Measurements from ENCODE around the gene CST2.
"Not testable (repeated sequence)": the region's sequence is repeated elsewhere in the genome, so short reads cannot be mapped to it uniquely, and the experiment has no call there.

Gene CST2, protein sequence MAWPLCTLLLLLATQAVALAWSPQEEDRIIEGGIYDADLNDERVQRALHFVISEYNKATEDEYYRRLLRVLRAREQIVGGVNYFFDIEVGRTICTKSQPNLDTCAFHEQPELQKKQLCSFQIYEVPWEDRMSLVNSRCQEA

DNA sequence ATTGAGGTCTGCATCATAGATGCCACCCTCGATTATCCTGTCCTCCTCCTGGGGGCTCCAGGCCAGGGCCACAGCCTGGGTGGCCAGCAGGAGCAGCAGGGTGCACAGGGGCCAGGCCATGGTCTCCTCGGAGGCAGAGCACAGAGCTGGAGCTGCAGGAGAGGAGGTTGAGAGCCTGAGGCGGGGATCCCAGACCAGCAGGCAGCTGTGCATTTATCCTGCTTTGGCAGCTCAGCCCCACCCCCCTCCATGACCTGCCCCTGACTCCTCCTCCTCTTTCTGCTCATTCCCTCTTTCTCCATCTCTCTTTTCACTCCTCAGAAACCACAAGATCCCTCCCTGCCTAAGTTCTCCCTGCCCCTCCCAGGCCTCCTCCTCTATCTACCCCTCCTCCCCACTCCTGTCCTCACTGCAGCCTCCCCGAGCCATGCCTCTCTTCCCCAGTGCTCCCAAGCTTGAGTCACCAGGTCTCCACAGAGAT lies at the start of gene CST2:
TSS of gene CST2 (minus strand) at position 189 of the 481 bp plus-strand sequence. CDS start at position 120, 69 bp downstream.
- DNase-seq (ENCODE audit: low read depth in 2 of 3, low spot score in 2 of 3) = no peak

DNA sequence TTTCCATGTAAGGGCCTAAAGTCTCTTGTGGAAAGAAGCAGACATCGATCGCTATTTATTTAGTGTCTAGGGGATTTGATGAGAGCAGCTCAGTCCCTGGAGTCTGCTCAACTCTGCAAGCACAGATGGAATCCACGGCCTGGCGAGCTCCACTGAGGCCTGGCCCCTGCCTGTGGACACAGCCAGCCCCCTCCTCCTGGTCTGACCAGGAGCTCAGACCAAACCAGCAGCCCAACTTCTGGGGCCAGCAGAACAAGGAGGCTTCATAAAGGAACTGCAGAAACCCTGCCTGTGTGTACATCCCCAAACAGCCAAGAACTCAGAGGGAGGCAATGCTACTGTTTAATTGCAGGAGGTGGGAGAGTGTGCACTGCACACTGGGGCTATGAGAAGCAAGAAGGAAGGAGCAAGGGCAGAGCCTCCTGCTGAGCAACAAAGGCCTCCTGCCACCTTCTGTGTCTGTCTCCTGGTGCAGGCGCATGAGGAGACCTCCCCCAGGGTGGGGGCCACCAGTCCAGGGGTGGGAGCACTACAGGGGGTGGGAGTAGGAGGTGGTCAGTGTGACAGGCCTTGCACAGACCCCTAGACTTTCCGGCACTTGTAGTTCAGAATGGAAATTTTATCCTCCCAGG lies 49.2 kb upstream of the CST2 start:
- no peak for DNase-seq (ENCODE audit: low read depth in 2 of 3, low spot score in 2 of 3)

DNA sequence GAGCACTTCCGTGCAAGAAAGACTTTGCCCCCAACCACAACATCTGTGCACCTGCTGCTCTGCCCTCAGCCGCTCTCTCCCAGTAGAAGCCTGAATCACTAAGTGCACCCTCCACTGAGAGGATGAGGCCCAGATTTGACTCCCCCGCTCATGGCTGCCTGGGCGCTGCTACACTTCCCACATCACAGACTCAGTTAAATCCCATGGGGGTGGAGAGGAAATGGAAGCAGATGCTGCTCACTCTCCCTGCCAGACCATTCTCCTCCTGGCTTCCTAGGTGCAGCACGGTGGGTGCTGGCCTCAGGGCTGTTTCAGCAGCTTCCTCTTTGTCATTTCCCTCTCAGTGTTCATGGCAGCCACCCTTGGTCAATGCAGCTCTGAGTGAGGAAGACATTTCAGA lies 48.2 kb upstream of the CST2 start:
- no peak for DNase-seq (ENCODE audit: low read depth in 2 of 3, low spot score in 2 of 3)

DNA sequence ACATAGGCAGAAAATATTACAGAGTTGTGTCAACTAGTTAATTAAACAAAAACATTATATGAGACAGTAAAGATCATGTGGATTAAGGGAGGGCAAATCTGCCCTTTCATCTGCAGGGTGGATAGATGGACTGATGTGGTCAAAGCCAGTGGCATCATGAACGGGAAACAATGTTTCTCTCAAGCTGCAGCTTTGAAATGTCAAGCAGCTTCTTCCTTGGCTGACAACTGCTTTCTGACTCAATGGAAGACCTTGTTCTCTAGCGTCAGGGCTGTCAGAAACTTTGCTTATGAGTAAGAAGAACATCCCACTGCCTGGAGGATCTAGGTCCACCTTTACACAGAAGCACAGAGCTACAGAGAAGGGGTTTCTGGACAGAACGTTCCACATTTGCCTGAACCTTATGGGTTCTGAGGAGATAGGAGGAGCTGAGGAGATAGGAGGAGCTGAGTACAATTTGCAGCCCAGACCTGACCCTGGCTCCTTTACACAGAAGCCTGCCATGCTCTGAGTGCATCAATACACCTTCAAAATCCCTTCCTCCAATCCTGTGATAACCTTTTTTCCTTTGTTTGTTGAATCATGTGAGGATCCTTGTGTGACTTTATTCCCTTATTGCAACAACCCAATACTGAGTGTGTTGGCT lies 47.0 kb upstream of the CST2 start:
- no peak for DNase-seq (ENCODE audit: low read depth in 2 of 3, low spot score in 2 of 3)

DNA sequence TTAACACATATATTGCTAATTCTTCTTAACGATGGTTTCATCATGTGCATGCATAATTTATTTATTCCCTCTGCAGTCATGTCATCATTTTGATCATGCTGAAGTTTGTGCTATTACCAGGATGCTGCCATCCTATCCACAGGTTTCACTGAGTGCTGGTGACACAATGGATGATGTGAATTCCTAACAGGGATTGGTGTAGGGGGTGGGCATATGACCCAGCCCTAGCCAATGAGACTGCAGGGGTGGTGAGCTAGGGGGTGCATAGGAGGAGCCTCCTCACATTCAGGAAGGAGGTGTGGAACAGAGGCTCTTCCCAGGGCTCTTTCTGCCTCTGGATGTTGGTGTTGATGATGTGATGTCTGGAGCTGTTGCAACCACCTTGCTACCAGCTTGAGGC lies 45.5 kb upstream of the CST2 start:
- no peak for DNase-seq (ENCODE audit: low read depth in 2 of 3, low spot score in 2 of 3)

DNA sequence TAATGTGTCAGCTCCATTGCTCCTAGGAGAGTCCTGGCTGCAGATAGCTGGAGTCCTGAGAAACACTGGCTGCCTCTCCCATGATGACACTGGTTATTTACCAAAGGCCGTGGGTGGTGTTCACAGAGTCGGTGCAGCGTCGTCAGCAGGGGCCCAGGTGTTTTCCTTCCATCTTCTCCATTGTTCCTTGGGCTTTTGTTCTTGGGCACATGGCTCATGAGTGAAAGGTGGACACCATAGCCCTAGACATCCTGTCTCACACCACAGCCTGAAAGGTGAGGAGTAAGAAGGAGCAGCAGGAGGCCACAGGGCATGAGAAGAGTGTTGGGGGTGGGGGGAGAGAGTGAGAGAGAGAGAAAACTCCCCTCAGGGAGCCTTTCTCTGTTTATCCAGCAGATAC lies 43.9 kb upstream of the CST2 start:
- no peak for DNase-seq (ENCODE audit: low read depth in 2 of 3, low spot score in 2 of 3)

DNA sequence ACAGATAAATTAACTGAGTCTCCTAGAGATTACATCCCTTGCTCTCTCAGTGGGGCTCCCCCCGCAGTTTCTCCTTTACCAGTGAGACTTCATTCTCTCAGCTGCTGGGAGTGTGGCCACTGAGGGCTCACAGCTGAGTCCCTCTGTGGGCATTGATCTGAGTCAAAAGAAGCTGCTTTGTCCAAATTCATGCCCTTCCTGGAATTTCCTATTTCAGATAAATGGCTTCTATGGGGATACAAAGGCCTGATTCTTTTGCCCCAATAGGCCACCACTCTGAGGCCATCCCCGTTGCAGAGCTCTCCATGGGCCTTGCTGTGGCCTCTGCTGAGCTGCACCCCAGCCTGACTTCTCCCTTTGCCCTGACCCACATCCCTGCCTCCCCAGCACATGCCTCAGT lies 43.0 kb upstream of the CST2 start:
- DNase-seq (ENCODE audit: low read depth in 2 of 3, low spot score in 2 of 3) = no peak

DNA sequence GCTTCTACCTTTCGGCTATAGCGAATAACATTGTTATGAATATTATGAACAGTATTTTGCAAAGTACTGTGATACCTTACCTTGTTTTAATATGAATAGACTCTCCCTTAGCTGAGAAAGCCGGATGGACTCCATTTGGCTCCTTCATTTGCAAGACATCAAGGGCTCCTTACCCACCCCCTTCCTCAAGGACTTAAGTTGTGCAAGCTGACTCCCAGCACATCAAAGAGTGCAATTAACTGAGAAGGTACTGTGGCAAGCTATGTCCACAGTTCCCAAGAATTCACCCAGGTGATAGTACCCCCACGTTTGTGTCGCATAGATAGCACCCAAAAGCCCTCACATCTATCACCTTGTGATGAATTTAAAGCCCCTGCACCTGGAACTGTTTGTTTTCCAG lies 41.8 kb upstream of the CST2 start:
- no peak for DNase-seq (ENCODE audit: low read depth in 2 of 3, low spot score in 2 of 3)

DNA sequence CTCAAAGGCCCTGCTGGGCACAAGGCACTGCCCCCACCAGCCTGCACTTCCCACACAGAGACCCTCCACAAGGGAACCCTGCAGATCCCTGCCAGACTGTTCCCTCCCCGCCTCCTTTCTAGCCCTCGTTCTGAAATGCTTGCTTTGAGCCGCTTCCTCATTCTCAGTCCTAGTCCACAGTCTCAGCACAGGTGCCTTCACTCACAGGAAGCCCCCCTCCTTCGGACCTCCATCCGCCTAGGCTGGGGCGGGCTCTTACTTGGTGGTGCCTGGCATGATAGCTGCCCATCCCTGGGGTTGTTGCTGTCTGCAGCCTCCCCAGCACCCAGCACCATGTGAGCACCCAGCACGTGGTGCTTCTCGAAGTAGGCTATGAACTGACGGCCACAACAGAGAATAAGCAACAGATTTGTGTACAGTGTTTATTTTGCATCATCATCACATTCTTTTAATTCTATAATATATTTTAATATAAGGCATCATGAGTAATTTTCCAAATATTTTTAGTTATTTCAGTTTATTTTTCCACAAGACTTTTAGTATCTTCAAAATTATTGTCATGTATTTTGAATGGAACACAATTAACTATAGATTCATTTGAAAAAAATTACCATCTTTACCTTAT lies 40.7 kb upstream of the CST2 start:
- DNase-seq (ENCODE audit: low read depth in 2 of 3, low spot score in 2 of 3) = no peak

DNA sequence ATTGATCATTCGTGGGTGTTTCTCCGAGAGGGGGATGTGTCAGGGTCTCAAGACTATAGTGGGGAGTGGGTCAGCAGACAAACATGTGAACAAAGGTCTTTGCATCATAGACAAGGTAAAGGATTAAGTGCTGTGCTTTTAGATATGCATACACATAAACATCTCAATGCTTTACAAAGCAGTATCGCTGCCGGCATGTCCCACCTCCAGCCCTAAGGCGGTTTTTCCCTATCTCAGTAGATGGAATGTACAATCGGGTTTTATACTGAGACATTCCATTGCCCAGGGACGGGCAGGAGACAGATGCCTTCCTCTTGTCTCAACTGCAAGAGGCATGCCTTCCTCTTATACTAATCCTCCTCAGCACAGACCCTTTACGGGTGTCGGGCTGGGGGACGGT lies 34.2 kb upstream of the CST2 start:
- DNase-seq (ENCODE audit: low read depth in 2 of 3, low spot score in 2 of 3) = not testable (repeated sequence)

DNA sequence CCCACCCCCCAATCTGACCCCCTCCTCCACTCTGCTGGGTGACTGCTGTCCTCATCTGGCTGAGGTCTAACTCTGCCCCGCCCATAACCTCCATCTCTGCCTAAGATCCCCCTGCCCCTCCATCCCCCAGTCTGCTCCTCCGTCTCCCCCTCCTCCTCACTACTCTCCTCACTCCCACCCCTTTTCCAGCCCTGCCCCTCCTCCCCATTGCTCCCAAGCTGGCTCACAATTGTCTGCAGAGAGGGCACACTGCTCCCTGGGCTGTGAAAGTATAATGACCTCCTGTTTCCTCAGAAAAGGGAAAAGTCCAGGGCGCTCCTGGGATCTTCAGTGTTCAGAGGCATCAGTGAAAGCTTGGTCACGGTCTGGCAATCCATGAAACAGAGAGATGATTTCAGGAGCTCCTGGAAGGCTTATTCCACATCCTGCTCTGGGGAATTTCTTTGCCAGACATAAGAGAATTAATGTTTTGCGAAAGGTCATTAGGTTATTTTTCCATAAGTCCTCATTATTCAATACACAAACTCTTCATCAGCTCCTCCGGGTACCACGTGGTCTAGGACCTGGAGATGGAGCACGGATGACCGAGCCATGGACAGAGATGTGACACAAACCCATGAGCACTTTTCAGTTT lies 31.6 kb upstream of the CST2 start:
- DNase-seq (ENCODE audit: low read depth in 2 of 3, low spot score in 2 of 3) = no peak

DNA sequence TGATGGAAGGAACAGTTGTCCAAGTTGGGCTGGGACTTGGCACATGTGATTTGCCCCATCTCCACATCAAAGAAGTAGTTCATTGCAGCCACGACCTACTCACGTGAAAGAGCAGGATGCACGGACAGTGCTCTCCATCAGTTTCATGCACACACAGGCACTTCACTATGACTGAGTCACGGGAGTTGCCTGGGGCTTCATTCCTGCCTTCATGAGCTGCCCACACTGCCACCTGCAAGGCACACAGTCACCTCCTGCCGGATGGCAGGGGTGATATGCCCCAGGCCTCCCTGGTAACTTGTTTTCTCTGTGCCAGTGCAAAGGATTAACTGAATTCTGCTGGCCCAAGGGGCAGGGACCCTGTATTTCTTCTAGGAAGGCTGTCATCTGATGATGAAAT lies 30.2 kb upstream of the CST2 start:
- no peak for DNase-seq (ENCODE audit: low read depth in 2 of 3, low spot score in 2 of 3)

DNA sequence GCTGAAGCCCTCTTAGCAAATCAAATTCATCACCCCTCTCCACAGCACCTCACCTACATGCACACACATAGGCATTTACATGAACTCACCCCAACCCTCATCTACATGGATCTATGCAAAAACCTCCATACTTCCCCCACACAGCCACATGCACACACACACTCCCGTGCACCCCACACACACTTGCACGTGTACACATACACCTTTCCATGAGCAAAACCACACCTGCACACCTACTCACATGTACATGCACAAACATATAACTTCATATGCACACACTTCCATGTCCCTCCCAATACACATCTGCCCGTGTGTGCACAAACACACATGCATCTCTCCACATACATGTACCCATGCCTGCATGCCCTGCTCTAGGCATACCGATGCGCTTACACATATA lies 29.7 kb upstream of the CST2 start:
- no peak for DNase-seq (ENCODE audit: low read depth in 2 of 3, low spot score in 2 of 3)

DNA sequence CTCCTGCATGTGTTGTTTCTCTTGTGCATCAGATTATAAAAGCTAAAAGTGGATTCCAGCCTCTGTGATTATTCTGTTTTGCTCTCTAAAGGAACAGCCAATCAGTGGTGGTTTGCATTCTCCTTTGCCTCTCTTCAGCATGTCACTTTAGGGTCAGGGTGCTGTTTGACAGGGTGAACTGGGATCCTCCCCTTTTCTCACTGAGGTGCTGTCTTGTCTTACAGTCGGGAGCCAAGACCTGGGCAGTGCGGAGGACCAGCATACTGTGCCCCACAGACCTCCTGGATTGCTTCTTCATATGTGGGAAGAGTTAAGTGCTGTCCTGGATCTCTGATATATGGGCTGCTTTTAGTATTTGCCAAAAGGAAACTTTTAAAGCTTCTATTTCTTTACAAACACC lies 15.2 kb upstream of the CST2 start:
- DNase-seq (ENCODE audit: low read depth in 2 of 3, low spot score in 2 of 3) = no peak

DNA sequence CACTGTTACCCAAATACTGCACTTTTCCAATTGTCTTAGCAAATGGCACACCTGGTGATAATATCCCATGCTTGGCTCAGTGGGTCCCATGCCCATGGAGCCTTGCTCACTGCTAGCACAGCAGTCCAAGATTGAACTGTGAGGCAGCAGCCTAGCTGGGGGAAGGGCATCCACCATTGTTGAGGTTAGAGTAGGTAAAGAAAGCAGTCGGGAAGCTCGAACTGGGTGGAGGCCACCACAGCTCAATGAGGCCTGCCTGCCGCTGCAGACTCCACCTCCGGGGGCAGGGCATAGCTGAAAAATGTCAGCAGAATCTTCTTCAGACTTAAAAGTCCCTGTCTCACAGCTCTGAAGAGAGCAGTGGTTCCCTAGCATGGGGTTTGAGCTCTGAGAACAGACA lies 9.2 kb upstream of the CST2 start:
- no peak for DNase-seq (ENCODE audit: low read depth in 2 of 3, low spot score in 2 of 3)

DNA sequence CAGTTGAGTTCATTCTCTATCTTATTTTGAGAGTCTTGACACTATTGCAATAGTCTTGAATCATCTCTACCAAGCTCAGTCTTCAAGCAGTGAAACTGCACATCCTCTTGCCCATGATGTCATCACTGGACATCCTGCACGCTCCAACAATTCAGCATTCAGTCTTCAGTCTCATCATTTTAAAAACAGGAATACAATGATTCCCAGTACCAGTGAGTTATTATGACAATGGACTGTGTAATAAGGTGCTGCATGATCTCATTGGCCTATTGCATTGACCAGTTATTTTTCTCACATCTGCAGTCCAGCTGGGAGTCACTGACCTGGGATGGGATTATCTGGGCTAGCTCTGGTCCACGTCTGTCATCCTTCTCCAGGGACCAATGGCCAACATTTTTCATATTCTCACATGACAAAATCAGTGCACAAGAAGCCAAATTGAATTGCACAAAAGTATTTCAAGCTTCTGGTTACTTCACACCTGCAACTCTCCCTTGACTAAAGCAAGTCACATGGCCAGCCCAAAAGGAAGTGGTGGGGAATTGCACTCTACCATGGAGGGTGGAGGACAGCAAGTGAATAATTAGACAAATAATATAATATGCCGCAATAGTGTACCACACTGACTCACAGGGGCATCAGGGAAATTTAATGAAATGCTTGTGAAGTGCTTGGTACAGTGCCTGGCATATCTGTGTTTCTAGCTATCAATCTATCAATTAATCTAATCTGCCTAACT lies 6.4 kb upstream of the CST2 start:
- no peak for DNase-seq (ENCODE audit: low read depth in 2 of 3, low spot score in 2 of 3)

DNA sequence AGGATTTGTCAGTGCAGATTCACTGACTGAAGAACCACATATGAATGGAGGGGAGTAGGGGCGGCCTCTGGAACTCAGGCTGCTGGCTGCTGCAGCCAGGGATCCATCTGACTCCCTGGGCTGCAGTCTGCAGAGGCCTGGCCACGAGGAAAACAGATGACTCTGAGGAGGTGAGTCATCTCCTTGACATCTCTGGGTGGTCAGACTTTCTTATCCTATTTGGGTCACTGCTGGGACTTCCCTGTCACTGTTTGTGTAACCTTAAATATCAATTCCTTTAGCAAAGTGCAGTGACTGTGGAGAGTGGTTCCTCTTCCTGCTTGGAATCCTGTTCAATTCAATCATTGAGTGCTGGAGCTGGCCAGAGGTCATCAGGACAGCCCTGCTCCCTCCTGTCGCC lies 5.4 kb upstream of the CST2 start:
- not testable (repeated sequence) for DNase-seq (ENCODE audit: low read depth in 2 of 3, low spot score in 2 of 3)

DNA sequence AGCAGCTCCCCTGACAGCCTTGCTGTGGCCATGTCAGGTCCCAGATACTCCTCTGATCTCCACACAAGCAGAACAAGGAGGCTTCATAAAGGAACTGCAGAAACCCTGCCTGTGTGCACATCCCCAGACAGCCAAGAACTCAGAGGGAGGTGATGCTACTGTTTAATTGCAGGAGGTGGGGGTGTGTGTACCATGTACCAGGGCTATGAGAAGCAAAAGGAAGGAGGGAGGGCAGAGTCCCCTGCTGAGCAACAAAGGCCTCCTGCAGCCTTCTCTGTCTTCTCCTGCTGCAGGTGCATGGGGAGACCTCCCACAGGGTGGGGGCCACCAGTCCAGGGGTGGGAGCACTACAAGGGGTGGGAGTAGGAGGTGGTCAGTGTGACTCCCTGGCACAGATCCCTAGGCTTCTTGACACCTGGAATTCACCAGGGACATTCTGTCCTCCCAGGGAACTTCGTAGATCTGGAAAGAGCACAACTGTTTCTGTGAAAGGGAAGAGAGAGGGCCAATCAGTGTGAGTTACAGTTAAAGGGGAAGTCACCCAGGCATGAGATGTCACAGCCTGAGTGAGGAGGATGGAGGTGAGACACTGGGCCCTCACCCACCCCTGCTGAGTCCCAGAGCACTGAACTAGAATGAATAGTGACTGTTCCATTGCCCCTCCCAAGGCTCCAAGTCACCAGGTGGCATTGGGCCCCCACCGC lies 2.8 kb downstream of the CST2 start:
- no peak for DNase-seq (ENCODE audit: low read depth in 2 of 3, low spot score in 2 of 3)

DNA sequence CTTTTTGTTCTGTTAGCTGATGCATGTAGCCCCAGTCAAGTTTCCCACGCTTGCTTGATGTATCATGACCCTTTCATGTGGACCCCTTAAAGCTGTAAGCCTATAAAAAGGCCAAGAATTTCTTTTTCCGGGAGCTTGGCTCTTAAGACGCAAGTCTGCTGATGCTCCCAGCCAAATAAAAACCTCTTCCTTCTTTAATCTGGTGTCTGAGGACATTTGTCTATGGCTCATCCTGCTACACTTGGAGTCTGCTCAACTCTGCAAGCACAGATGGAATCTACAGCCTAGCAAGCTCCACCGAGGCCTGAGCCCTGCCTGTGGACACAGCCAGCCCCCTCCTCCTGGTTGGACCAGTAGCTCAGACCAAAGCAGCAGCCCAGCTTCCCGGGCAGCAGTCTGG lies 3.4 kb downstream of the CST2 start:
- DNase-seq (ENCODE audit: low read depth in 2 of 3, low spot score in 2 of 3) = no peak

DNA sequence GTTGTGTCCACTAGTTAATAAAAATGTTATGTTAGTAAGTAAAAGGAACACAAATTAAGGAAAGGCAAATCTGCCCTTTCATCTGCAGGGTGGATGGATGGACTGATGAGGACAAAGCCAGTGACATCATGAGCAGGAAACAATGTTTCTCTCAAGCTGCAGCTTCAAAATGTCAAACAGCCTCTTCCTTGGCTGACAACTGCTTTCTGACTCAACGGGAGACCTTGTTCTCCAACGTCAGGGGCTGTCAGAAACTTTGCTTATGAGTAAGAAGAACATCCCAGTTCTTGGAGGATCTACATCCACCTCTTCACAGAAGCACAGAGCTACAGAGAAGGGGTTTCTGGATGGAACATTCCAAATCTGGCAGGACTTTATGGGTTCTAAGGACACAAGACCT lies 6.0 kb downstream of the CST2 start:
- DNase-seq (ENCODE audit: low read depth in 2 of 3, low spot score in 2 of 3) = no peak

DNA sequence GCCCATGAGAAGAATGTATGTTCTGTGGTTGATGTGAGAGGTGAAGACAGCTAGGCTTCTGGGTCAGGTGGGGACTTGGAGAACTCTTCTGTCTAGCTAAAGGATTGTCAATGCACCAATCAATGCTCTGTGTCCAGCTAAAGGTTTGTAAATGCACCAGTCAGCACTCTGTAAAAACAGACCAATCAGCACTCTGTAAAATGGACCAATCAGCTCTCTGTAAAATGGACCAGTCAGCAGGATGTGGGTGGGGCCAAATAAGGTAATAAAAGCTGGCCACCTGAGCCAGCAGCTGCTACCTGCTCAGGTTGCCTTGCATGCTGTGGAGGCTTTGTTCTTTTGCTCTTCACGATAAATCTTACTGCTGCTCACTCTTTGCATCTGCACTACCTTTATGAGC lies 15.0 kb downstream of the CST2 start:
- DNase-seq (ENCODE audit: low read depth in 2 of 3, low spot score in 2 of 3) = not testable (repeated sequence)
